GM12865 (cell line): Measurements from ENCODE around the gene TIAM1.

Experiments
- DNase-seq: peaks from one replicate; pipeline ENCODE4 v3.0.0; 2010; ENCODE audit warnings: low read depth
- H3K4me3 ChIP-seq: 2 replicates; pipeline ENCODE4 v1.5.1; 2011; ENCODE audit warnings: mild to moderate bottlenecking, low read depth, low read length, control low read depth
- TF ChIP-seq, protein P1 (sequence below): IDR thresholded peaks from 2 replicates; pipeline ENCODE4 v1.5.1; 2011; ENCODE audit warnings: low read length, control low read depth, low read depth, inconsistent platforms; ENCODE audit not compliant: insufficient read depth; ENCODE audit errors: missing control alignments

The TIAM1 gene

DNA sequence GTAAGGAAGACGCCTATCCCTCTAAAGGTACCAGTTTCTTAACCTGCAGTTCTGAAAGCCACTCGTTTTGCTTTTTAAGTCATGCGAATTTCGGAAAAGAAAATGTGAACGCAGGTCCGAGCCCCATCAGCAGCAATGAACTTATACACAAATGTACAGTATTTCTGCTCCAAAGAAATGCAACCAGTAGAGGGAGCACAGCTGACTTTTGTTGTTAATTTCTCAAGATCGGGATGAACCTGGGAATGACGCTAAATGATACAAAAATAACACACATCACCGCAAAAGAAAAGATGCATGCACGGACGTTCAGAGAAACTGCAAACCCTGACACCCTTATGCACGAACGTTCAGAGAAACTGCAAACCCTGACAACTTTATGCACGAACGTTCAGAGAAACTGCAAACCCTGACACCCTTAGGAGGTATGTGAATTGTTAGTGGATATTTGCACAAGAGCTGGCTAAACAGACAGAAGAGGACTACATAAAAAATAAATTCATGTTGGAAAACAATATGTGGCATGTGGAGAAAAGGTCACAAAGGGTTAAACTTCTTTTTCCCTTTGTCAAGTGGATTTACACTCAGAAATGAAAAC, 3.5 kb upstream of the TIAM1 start:
- TF ChIP-seq, protein P1, sequence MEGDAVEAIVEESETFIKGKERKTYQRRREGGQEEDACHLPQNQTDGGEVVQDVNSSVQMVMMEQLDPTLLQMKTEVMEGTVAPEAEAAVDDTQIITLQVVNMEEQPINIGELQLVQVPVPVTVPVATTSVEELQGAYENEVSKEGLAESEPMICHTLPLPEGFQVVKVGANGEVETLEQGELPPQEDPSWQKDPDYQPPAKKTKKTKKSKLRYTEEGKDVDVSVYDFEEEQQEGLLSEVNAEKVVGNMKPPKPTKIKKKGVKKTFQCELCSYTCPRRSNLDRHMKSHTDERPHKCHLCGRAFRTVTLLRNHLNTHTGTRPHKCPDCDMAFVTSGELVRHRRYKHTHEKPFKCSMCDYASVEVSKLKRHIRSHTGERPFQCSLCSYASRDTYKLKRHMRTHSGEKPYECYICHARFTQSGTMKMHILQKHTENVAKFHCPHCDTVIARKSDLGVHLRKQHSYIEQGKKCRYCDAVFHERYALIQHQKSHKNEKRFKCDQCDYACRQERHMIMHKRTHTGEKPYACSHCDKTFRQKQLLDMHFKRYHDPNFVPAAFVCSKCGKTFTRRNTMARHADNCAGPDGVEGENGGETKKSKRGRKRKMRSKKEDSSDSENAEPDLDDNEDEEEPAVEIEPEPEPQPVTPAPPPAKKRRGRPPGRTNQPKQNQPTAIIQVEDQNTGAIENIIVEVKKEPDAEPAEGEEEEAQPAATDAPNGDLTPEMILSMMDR, result no peak
- DNase-seq, result no peak
- no peak overlapping the region for H3K4me3 ChIP-seq

DNA sequence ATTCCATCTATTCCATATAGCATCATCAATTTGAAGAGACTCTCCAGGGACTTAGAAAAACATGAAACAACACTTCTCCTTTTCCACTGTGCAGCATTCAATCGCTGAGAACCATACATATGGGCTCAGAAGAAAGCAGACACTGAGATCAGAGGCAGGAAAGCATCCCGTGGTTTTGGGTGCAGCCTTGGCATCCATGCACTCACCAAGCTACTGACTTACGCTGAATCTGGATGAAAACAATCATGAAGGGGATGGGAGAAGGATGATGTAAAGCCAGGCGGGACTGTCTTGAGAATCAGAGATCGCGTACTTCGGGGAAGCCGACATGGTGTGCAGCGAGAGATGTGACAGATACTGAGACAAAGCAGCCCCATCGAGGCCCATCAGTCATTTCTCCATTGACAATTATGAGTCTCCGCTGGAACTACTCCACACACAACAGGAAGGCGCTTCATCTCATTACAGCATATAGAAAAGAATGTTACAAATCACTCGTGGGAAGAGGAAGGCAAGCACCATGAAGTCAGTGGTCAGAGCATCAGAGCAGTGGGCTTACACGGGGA, 2.3 kb upstream of the TIAM1 start:
- H3K4me3 ChIP-seq, result no peak overlapping the region
- TF ChIP-seq, protein P1, result no peak
- DNase-seq, result no peak

DNA sequence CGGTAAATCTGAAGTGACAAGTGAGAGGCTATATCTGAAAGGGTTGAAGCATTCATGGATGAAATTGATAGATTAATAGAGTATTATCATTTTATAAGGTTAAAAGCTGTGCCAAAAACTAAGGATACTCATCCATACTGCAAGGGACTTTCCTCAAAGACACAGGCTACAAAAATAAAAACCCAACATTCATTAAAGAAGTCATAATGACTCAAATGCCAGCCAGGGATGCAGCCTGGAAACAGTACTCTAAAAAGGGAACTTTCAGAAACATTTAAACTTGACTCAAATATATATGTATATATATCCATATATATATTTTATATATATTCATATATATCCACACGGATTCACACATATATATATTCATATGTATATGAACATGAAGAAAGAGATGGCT, 1.1 kb upstream of the TIAM1 start:
- TF ChIP-seq, protein P1, result no peak
- DNase-seq, result no peak
- H3K4me3 ChIP-seq, result no peak overlapping the region

DNA sequence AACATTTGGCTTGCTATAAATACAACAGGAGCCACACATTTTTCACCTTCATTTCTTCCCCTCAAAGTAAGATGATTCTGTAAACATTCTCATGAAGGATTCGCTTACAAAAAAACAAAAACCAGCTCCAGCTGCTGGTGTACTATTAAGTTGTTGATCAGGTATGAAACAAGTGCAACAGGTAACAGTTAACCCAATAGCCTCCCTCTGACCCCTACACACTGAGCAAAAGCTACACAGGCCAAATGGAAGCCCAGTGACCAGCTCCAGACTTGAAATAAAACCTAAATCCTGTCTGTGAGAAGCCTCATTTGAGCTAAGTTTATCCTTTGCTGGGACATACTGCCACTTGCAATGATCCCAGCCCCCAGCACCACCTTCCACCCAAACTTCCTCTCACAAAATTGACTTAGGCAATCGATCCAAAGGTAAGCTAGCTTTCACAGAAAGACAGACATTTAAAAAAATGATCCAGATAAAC, 991 bp downstream of the TIAM1 start:
- H3K4me3 ChIP-seq, result no peak overlapping the region

DNA sequence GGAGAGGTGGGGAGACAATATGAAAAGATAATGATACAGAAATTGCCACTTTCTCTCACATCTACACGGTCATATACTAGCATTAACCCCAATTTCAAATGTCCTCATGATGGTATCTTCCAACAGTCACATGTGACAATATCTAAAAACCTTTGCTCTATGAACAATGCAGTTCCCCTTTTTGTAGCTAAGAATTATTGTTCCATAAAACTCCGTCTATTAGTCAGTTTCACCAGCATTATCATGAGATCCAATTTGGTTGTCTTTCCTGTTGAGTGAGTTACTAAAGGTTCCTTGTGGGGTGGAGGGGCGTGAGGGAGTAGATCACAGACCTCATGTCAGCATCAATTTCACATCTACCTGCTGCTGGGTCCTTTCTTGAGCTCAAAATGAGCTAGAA, 1.7 kb downstream of the TIAM1 start:
- no peak overlapping the region for H3K4me3 ChIP-seq
- DNase-seq, result no peak
- TF ChIP-seq, protein P1, result no peak

More for the DNA sequence above, 991 bp downstream of the TIAM1 start:
- TF ChIP-seq, protein P1, result no peak
- no peak for DNase-seq

DNA sequence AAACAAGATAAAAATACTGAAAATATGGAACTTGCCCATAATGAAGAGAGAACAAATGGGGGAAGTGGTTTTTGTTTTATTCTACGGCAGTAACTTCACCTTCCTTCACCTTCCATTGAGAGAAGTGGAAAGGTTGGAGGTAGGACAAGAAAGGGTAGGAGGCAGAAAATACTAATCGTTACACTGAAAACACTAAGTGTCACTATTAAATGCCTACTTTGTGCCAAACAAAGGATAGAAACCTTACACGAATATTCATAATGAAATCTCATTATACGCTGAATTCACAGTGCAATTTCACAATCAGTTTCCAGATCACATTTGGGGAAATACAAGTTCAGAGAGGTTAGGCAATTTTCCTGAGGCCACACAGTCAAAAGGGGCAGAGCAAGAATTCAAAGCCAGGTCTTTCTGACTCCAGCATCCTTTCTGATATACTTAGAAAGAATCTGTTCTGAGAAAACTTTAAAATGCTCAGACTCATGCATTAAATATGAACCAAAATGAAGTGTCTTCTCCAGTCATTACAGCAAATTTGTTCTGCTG, 3.0 kb downstream of the TIAM1 start:
- no peak for DNase-seq
- TF ChIP-seq, protein P1, result no peak
- H3K4me3 ChIP-seq, result no peak overlapping the region

DNA sequence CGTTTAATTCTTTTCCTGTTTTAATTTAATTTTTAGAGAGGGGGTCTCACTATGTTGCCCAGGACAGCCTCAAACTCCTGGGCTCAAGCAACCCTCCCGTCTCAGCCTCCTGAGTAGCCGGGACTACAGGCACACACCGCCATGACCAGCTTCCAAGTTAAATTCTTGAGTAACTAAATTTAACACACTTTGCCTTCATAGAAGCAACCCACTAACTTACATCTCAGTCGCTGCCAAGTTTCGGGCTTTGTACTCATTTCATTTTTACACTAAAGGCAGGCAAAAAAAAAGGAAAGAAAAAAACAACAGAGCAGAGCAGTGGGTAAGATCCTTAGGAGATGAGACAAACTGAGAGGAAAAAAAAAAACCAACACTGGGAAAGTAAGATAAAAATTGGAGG, 3.5 kb downstream of the TIAM1 start:
- no peak for DNase-seq
- no peak overlapping the region for H3K4me3 ChIP-seq
- TF ChIP-seq, protein P1, result no peak
